ENCODE data around the gene CYBC1. TPM values are rescaled to one million over a fixed set of nuclear protein-coding genes. Genes with fewer than 3 reads are reported as not detected.

The CYBC1 gene
- total RNA-seq, 1 experiment from 2014 or later = 95.4 TPM

GRCh38 chr17:82432017-82432416 is 18.5 kb downstream of the CYBC1 start:
- Histone ChIP-seq H3K27me3 (ENCODE audit: insufficient read depth, low read length) (no peaks in the 10 kb centered on the region), H3K79me2 (ENCODE audit: insufficient read depth, low read length) (no peaks in the 10 kb centered on the region), H3K36me3 (ENCODE audit: control insufficient read depth in 1 of 2, insufficient read depth in 2 of 2, low read length in 2 of 2) (0 out of 4 replicates have a peak, but pooled peaks cover 0 to 2% of the 10 kb centered on the region in 2 experiments), H4K20me1 (ENCODE audit: insufficient read depth) (no peaks in the 10 kb centered on the region), H2AFZ (ENCODE audit: low read depth, low read length, poor library complexity, severe bottlenecking) (no peak overlapping the region), H3K4me2 (ENCODE audit: low read length) (no peak overlapping the region), H3K4me3 (replicated peaks in 1 of 2; ENCODE audit: low read depth in 1 of 2, low read length in 2 of 2) (no peak overlapping the region), H3K9me2 (ENCODE audit: insufficient read depth) (no peaks in the 10 kb centered on the region), H3K27ac (ENCODE audit: low read depth, low read length) (no peak overlapping the region), H3K4me1 (ENCODE audit: control insufficient read depth in 1 of 2, insufficient read depth in 2 of 2, low read length in 2 of 2) (no peaks in the 10 kb centered on the region), H3K9ac (ENCODE audit: low read length) (no peak overlapping the region), H3K9me3 (ENCODE audit: control insufficient read depth in 1 of 2, insufficient read depth in 1 of 2, low read depth in 1 of 2, low read length in 2 of 2) (no peaks in the 10 kb centered on the region)
- DNase-seq (ENCODE audit: low read depth, low spot score) (no peak), ATAC-seq (no peak)
- intact Hi-C loops (cut with micrococcal nuclease) = no loop called here
- ChIA-PET CTCF (no interaction called here), POLR2A (no interaction called here), RAD21 (ENCODE audit: low non-redundant PET in 1 of 2, low total read pairs in 2 of 2, uncharacterized antibody in 2 of 2, unreplicated experiment in 2 of 2) (no interaction called here)
- no TSS peak for BruUV-seq (replicated peaks)
- TF ChIP-seq EZH2 (IDR thresholded peaks at IDR 0.05) (no peak), FOSL1 (IDR thresholded peaks at IDR 0.05; ENCODE audit: low read depth) (no peak), YY1 (IDR thresholded peaks at IDR 0.05; ENCODE audit: extremely low read depth, insufficient replicate concordance, low read depth, low read length) (no peak), RAD21 (IDR thresholded peaks at IDR 0.05; ENCODE audit: low read depth) (no peak), CEBPB (IDR thresholded peaks at IDR 0.05; ENCODE audit: low read depth) (no peak), CTCF (IDR thresholded peaks at IDR 0.05 in 2 of 3, conservative IDR thresholded peaks at IDR 0.05 in 1 of 3; ENCODE audit: borderline replicate concordance in 1 of 3, insufficient read depth in 1 of 3, low read depth in 2 of 3, low read length in 2 of 3) (no peak), ZFX (IDR thresholded peaks at IDR 0.05) (no peak), REST (IDR thresholded peaks at IDR 0.05; ENCODE audit: low read depth) (no peak), POLR2AphosphoS5 (IDR thresholded peaks at IDR 0.05; ENCODE audit: low read depth, low read length) (no peak), TCF7L2 (IDR thresholded peaks at IDR 0.05; ENCODE audit: borderline replicate concordance, extremely low read depth, insufficient read depth, insufficient read length) (no peak), SIN3A (IDR thresholded peaks at IDR 0.05; ENCODE audit: low read depth) (no peak), SP1 (IDR thresholded peaks at IDR 0.05; ENCODE audit: low read depth) (no peak), ELF1 (IDR thresholded peaks at IDR 0.05; ENCODE audit: borderline replicate concordance, low read depth) (no peak), SRF (IDR thresholded peaks at IDR 0.05; ENCODE audit: low read depth) (no peak), JUND (IDR thresholded peaks at IDR 0.05) (no peak)
- TF ChIP-seq, protein P1, sequence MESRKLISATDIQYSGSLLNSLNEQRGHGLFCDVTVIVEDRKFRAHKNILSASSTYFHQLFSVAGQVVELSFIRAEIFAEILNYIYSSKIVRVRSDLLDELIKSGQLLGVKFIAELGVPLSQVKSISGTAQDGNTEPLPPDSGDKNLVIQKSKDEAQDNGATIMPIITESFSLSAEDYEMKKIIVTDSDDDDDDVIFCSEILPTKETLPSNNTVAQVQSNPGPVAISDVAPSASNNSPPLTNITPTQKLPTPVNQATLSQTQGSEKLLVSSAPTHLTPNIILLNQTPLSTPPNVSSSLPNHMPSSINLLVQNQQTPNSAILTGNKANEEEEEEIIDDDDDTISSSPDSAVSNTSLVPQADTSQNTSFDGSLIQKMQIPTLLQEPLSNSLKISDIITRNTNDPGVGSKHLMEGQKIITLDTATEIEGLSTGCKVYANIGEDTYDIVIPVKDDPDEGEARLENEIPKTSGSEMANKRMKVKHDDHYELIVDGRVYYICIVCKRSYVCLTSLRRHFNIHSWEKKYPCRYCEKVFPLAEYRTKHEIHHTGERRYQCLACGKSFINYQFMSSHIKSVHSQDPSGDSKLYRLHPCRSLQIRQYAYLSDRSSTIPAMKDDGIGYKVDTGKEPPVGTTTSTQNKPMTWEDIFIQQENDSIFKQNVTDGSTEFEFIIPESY (IDR thresholded peaks at IDR 0.05; ENCODE audit: extremely low read depth, insufficient replicate concordance, low read length) = no peak

Data from HCT116 (cell line).